CD8-positive, alpha-beta memory T cell (primary cell): ENCODE measurements around the gene PPM1H. TPM values are rescaled to one million over a fixed set of nuclear protein-coding genes. Genes with fewer than 3 reads are reported as not detected.
"Not testable (repeated sequence)": the region's sequence is repeated elsewhere in the genome, so short reads cannot be mapped to it uniquely, and the experiment has no call there.

ENCODE experiments used
- CTCF ChIA-PET: fragments of 350-600 bp; sonication (Branson Sonifier 250); formaldehyde crosslinking; loops from one replicate; lab custom pipeline; 2021; ENCODE audit warnings: antibody characterized with exemption; lab: Charles Lee
- POLR2A ChIA-PET: fragments of 350-600 bp; sonication (Branson Sonifier 250); formaldehyde crosslinking; loops from one replicate; lab custom pipeline; 2021; ENCODE audit warnings: antibody characterized with exemption; lab: Charles Lee
- DNase-seq, 5 donors: peaks; one replicate each; pipeline versions ENCODE4 v3.0.0 to v3.0.0-alpha.2; 2020 to 2022; ENCODE audit warnings: mixed read lengths in 1 of 5
- H3K27ac ChIP-seq: one replicate; pipeline ENCODE4 v1.7.0; 2013; ENCODE audit warnings: low read depth, mild to moderate bottlenecking, low read length, moderate library complexity
- H3K27me3 ChIP-seq: 2 replicates; pipeline ENCODE4 v1.7.0; 2013; ENCODE audit warnings: low read length, mild to moderate bottlenecking; ENCODE audit not compliant: insufficient read depth, poor library complexity, severe bottlenecking
- H3K36me3 ChIP-seq: 2 replicates; pipeline ENCODE4 v1.7.0; 2013; ENCODE audit warnings: mild to moderate bottlenecking, low read length, moderate library complexity; ENCODE audit not compliant: insufficient read depth
- H3K4me1 ChIP-seq: 2 replicates; pipeline ENCODE4 v1.7.0; 2013; ENCODE audit warnings: mild to moderate bottlenecking, low read length, moderate library complexity; ENCODE audit not compliant: insufficient read depth
- H3K4me3 ChIP-seq: 2 replicates; pipeline ENCODE4 v1.7.0; 2013; ENCODE audit warnings: mild to moderate bottlenecking, low read length
- H3K9me3 ChIP-seq: 2 replicates; pipeline ENCODE4 v1.7.0; 2013; ENCODE audit warnings: mild to moderate bottlenecking, low read length
- H3K27ac Mint-ChIP-seq, 8 donors: one replicate each; pipeline ENCODE4 v1.8.0; 2020 to 2021; ENCODE audit warnings: mixed read lengths in 8 of 8, mild to moderate bottlenecking in 6 of 8, inconsistent platforms in 3 of 8, moderate library complexity in 3 of 8
- H3K27me3 Mint-ChIP-seq, 2 donors: one replicate each; pipeline ENCODE4 v1.8.0; 2020 to 2021; ENCODE audit warnings: mixed read lengths in 2 of 2, mild to moderate bottlenecking in 1 of 2, moderate library complexity in 1 of 2
- H3K36me3 Mint-ChIP-seq, 3 donors: one replicate each; pipeline ENCODE4 v1.8.0; 2020 to 2021; ENCODE audit warnings: mixed read lengths in 3 of 3, inconsistent platforms in 1 of 3, mild to moderate bottlenecking in 1 of 3
- H3K4me1 Mint-ChIP-seq, 3 donors: one replicate each; pipeline ENCODE4 v1.8.0; 2020 to 2021; ENCODE audit warnings: mixed read lengths in 3 of 3, inconsistent platforms in 1 of 3, mild to moderate bottlenecking in 1 of 3
- H3K4me3 Mint-ChIP-seq, 7 donors: one replicate each; pipeline ENCODE4 v1.8.0; 2020 to 2021; ENCODE audit warnings: mixed read lengths in 7 of 7, mild to moderate bottlenecking in 6 of 7, moderate library complexity in 4 of 7, inconsistent platforms in 2 of 7
- H3K9me3 Mint-ChIP-seq, 5 donors: one replicate each; pipeline ENCODE4 v1.8.0; 2020 to 2022; ENCODE audit warnings: mixed read lengths in 5 of 5, mild to moderate bottlenecking in 3 of 5, moderate library complexity in 2 of 5, inconsistent platforms in 1 of 5
- polyA plus RNA-seq: library from polyadenylated mRNA; unstranded; fragments of 300-500 nt; fragmentation: Illumina TruSeq; gene quantifications from one replicate; pipeline ENCODE4 v1.2.3, GENCODE V29; 2021
- total RNA-seq, 2 experiments: library from RNA; stranded (reverse); gene quantifications; one replicate each; pipeline ENCODE4 v1.2.3, GENCODE V29; 2021

Gene PPM1H
- total and polyA plus RNA-seq, 3 experiments from 2014 or later = 0.13 TPM; not detected in 1

DNA sequence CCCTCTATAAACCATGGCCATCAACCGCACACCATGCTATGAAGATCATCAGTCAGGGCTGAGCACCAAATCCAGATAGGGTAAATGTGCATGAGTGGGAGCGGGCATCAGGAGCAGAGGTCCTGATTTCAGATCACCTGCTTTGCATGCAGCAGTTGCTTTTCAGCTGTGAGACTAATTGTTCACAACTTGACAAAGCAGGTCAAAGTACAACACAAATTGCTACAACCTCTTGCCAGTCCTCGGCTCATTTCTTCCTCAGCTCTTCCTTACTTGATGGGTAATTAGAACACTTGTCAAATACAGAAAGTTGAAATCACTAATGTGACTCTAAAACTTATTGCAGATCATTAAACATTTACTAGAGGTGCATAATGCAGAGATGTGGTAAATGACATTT lies 171.6 kb downstream of the PPM1H start:
- Histone ChIP-seq H3K4me3 (no peak overlapping the region), H3K27me3 (no peaks in the 10 kb centered on the region), H3K36me3 (no peaks in the 10 kb centered on the region), H3K9me3 (no peaks in the 10 kb centered on the region), H3K4me1 (no peaks in the 10 kb centered on the region), H3K27ac (no peak overlapping the region)
- H3K27me3 Mint-ChIP-seq = peaks cover 2 to 5% of the 10 kb centered on the region in 2 donors
- POLR2A ChIA-PET = no interaction called here
- H3K9me3 Mint-ChIP-seq = no peaks in the 10 kb centered on the region
- DNase-seq = no peak
- CTCF ChIA-PET = interaction anchor here (1.0 to 1.6 kb wide), 2 partner anchors 11 to 55 kb away, joined by 4 read pairs; no protein-coding TSS in a partner anchor
- no peaks in the 10 kb centered on the region for H3K36me3 Mint-ChIP-seq
- H3K27ac Mint-ChIP-seq = no peak overlapping the region
- peaks cover 0 to 10% (median 7%) of the 10 kb centered on the region in 3 donors for H3K4me1 Mint-ChIP-seq
- no peak overlapping the region for H3K4me3 Mint-ChIP-seq

DNA sequence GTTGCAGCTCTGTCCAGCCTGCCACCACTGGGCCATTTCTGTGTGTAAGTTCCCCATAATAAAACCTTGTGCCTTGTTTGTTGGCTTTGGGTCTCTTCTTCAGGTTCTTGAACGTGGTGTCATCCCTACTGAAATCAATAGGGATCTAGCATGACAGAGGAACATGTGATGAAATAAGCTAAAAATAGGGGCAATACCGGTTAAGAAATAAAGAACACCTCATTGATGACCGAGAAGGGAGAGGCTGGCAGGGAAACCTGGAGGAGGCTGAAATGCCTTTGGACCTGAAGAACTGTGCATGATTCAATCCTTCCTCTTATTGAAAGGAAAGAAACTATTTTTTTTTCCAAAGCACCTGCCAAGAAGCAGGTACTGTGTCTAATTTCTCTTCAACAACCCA lies 172.3 kb downstream of the PPM1H start:
- no peak overlapping the region for H3K27ac ChIP-seq
- H3K36me3 ChIP-seq = no peaks in the 10 kb centered on the region
- Mint-ChIP-seq H3K27ac (no peak overlapping the region), H3K4me1 (peaks cover 0 to 10% (median 7%) of the 10 kb centered on the region in 3 donors), H3K9me3 (no peaks in the 10 kb centered on the region), H3K36me3 (no peaks in the 10 kb centered on the region), H3K27me3 (peaks cover under 1 to 5% of the 10 kb centered on the region in 2 donors), H3K4me3 (no peak overlapping the region)
- no peak overlapping the region for H3K4me3 ChIP-seq
- ChIA-PET CTCF (interaction anchor here (1.6 kb wide), 1 partner anchor 12 kb away, joined by 4 read pairs; no protein-coding TSS in a partner anchor), POLR2A (no interaction called here)
- H3K27me3 ChIP-seq = no peaks in the 10 kb centered on the region
- no peaks in the 10 kb centered on the region for H3K4me1 ChIP-seq
- no peak for DNase-seq
- H3K9me3 ChIP-seq = no peaks in the 10 kb centered on the region

DNA sequence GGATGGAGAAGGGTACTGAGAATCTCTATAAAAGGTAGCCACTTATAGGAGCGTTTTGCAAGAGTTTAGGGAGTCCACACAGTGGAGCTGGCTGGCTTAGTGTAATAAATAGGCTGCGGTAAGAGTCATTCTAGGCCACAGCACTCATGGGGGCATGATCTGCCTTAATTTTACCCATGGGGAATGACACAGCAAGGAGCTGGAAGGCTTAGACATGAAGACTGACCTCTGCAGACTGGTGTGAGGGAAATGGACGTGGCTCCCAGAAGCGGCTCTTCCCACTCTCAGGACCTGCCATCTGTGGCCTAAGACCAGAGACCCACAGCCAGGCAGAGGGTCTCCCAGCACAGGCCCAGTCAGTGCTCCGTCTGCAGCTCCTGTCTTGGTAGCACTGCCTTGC lies 173.3 kb downstream of the PPM1H start:
- Histone ChIP-seq H3K9me3 (no peaks in the 10 kb centered on the region), H3K27ac (no peak overlapping the region), H3K27me3 (no peaks in the 10 kb centered on the region), H3K4me1 (no peaks in the 10 kb centered on the region), H3K36me3 (no peaks in the 10 kb centered on the region), H3K4me3 (no peak overlapping the region)
- POLR2A ChIA-PET = no interaction called here
- Mint-ChIP-seq H3K4me1 (peaks cover 0 to 10% (median 7%) of the 10 kb centered on the region in 3 donors), H3K9me3 (no peaks in the 10 kb centered on the region), H3K27me3 (peaks cover 0 to 5% of the 10 kb centered on the region in 2 donors), H3K36me3 (no peaks in the 10 kb centered on the region), H3K4me3 (no peak overlapping the region), H3K27ac (peak overlapping the region in 1 of 8 donors; percentile 14)
- CTCF ChIA-PET = no interaction called here
- no peak for DNase-seq

DNA sequence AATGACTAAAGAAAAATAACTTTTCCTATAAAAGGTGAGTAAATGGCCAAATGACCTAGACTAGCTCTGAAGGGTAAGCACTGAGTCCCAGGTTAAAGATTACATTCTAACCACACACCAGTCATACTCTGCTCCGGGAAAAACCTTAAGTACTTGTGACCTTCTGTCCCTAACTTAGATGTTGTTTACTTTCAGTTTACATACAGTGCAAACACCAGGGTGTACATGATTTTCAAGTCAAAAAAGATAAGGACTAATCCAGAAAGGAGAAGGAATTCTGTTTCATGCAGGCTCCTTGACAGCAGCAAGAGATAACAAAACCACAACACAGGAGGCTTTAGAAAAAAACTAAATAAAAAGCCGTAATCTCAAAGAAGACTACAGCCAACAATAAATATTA lies 174.2 kb downstream of the PPM1H start:
- Mint-ChIP-seq H3K27me3 (peaks cover 0 to 5% of the 10 kb centered on the region in 2 donors), H3K9me3 (no peaks in the 10 kb centered on the region), H3K4me1 (peaks cover 0 to 10% (median 7%) of the 10 kb centered on the region in 3 donors), H3K4me3 (no peak overlapping the region), H3K36me3 (no peaks in the 10 kb centered on the region), H3K27ac (no peak overlapping the region)
- CTCF ChIA-PET = no interaction called here
- H3K9me3 ChIP-seq = no peaks in the 10 kb centered on the region
- no peaks in the 10 kb centered on the region for H3K36me3 ChIP-seq
- H3K4me3 ChIP-seq = no peak overlapping the region
- H3K27me3 ChIP-seq = no peaks in the 10 kb centered on the region
- DNase-seq = no peak
- H3K4me1 ChIP-seq = no peaks in the 10 kb centered on the region
- H3K27ac ChIP-seq = no peak overlapping the region
- POLR2A ChIA-PET = no interaction called here

DNA sequence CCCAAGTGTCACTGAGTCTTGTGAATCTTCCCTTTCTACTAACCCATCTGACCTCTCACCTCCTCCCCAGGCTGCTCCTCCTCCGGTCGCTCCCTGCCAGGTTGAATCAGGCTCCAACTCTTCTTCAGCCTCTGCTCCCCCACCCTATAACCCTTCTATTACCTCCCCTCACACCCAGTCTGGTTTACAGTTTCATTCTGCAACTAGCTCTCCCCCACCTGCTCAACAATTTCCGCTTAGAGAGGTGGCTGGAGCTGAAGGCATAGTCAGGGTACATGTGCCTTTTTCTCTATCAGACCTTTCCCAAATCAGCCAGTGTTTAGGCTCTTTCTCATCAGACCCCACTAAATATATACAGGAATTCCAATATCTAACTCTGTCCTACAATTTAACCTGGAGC lies 174.6 kb downstream of the PPM1H start:
- H3K4me3 ChIP-seq, H3K27ac ChIP-seq, H3K27ac Mint-ChIP-seq, H3K36me3 Mint-ChIP-seq, H3K4me1 ChIP-seq, H3K36me3 ChIP-seq, H3K27me3 ChIP-seq, POLR2A ChIA-PET, H3K9me3 ChIP-seq, DNase-seq, H3K27me3 Mint-ChIP-seq, H3K9me3 Mint-ChIP-seq, CTCF ChIA-PET: not testable (repeated sequence)
- Mint-ChIP-seq H3K4me1 (peaks cover 0 to 10% (median 7%) of the 10 kb centered on the region in 3 donors), H3K4me3 (peak overlapping the region in 1 of 7 donors; percentile 13)

DNA sequence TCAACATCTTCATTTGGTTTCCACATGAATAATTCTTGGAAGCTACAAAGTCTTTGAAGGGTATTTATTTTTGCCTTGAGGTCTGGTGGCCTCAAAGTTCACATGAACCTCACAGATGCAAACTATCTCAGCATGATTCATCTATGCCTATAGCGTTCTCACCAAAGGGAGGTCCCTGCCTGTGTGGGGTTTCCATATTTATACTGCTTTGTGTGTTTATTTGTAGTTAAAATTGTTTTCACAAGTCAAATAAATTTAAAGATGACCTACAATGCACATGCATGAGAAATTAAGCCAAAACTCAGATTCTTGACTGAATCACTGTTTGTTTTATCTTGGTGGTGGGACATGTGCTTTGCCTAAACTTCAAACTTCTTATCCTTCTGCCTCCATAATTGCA lies 176.7 kb downstream of the PPM1H start:
- Histone ChIP-seq H3K27ac (no peak overlapping the region), H3K4me3 (no peak overlapping the region), H3K9me3 (no peaks in the 10 kb centered on the region), H3K36me3 (no peaks in the 10 kb centered on the region), H3K27me3 (no peaks in the 10 kb centered on the region), H3K4me1 (no peaks in the 10 kb centered on the region)
- H3K27me3 Mint-ChIP-seq = peaks cover 0 to 17% of the 10 kb centered on the region in 2 donors
- H3K4me3 Mint-ChIP-seq = no peak overlapping the region
- POLR2A ChIA-PET = no interaction called here
- DNase-seq = no peak
- CTCF ChIA-PET = interaction anchor here (1.3 kb wide), 1 partner anchor 35 kb away, joined by 5 read pairs; no protein-coding TSS in a partner anchor
- H3K36me3 Mint-ChIP-seq = no peaks in the 10 kb centered on the region
- H3K9me3 Mint-ChIP-seq = no peaks in the 10 kb centered on the region
- H3K27ac Mint-ChIP-seq = no peak overlapping the region
- H3K4me1 Mint-ChIP-seq = peaks cover 0 to 10% (median 7%) of the 10 kb centered on the region in 3 donors

DNA sequence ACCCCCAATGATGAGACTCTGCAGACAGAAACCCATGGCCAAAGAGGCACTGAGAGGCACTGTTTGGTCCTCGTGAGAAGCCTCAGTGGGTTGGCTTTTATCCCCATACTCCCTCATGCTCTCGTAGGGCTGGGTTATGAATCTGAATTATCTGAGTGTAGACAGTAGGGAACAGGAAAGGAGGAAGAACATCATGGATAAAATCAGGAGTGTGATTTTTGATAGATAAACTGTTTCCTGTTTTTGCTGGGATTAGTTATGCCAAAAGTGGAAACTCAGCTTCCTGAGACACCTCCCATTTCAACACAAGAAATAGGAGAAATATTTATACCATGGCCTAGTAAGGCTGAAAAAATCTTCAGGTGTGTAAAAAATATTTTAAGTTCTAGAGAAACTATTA lies 177.9 kb downstream of the PPM1H start:
- ChIA-PET CTCF (interaction anchor here (1.3 kb wide), 1 partner anchor 37 kb away, joined by 5 read pairs; no protein-coding TSS in a partner anchor), POLR2A (no interaction called here)
- no peaks in the 10 kb centered on the region for H3K36me3 ChIP-seq
- Mint-ChIP-seq H3K4me3 (no peak overlapping the region), H3K27ac (no peak overlapping the region), H3K36me3 (no peaks in the 10 kb centered on the region), H3K4me1 (peaks cover 0 to 10% (median 7%) of the 10 kb centered on the region in 3 donors), H3K27me3 (peaks cover 0 to 22% of the 10 kb centered on the region in 2 donors), H3K9me3 (no peaks in the 10 kb centered on the region)
- DNase-seq = no peak
- no peak overlapping the region for H3K4me3 ChIP-seq
- no peak overlapping the region for H3K27ac ChIP-seq
- H3K4me1 ChIP-seq = no peaks in the 10 kb centered on the region
- H3K27me3 ChIP-seq = no peaks in the 10 kb centered on the region
- H3K9me3 ChIP-seq = no peaks in the 10 kb centered on the region

DNA sequence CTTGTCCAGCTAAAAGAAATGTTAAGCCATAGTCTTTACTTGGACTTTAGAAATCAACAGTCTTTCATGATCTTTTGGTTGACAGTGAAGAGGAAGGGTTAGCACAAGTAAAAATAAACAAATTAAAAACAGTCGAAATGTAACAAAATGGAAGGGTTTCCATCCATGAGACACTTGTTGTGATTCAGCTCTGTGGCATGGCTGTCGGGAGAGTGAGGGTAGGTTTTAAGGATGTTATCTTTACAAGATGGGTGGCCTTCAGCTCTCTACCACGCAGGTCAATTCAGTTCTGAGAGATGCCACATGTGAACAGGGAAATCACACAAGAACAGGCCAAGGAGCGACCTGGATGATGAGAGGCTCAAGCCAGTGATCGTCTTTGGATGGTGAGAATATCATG lies 180.2 kb downstream of the PPM1H start:
- Histone ChIP-seq H3K27ac (no peak overlapping the region), H3K27me3 (no peaks in the 10 kb centered on the region), H3K36me3 (no peaks in the 10 kb centered on the region), H3K4me3 (no peak overlapping the region), H3K4me1 (no peaks in the 10 kb centered on the region), H3K9me3 (no peaks in the 10 kb centered on the region)
- Mint-ChIP-seq H3K27ac (no peak overlapping the region), H3K27me3 (peaks cover 0 to 20% of the 10 kb centered on the region in 2 donors), H3K36me3 (no peaks in the 10 kb centered on the region), H3K4me1 (no peaks in the 10 kb centered on the region), H3K9me3 (no peaks in the 10 kb centered on the region), H3K4me3 (no peak overlapping the region)
- DNase-seq = no peak
- ChIA-PET CTCF (interaction anchor here (1.0 kb wide), 1 partner anchor 21 kb away, joined by 3 read pairs; no protein-coding TSS in a partner anchor), POLR2A (no interaction called here)
